Left kidney (tissue), 2 donors: ENCODE data around the gene ZNF232. TPM values are rescaled to one million over a fixed set of nuclear protein-coding genes. Genes with fewer than 3 reads are reported as not detected.
"Not testable (repeated sequence)": the region's sequence is repeated elsewhere in the genome, so short reads cannot be mapped to it uniquely, and the experiment has no call there.

Source experiments
- DNase-seq: peaks from one replicate; pipeline ENCODE4 v3.0.0-alpha.2; 2013
- polyA plus RNA-seq: library from polyadenylated mRNA; unstranded; fragments of 120-200 nt; gene quantifications from one replicate; pipeline ENCODE4 v1.2.1, GENCODE V29; 2013; ENCODE audit not compliant: insufficient read length

Gene ZNF232
- polyA plus RNA-seq, 1 donor: 54.4 TPM

GRCh38 chr17:5099271-5099670 lies 12.4 kb downstream of the ZNF232 start:
- DNase-seq: no peak

- DNase-seq: peak; percentile 79
These were observed 14.4 kb downstream of the ZNF232 start for GRCh38 chr17:5097101-5097834.

DNA sequence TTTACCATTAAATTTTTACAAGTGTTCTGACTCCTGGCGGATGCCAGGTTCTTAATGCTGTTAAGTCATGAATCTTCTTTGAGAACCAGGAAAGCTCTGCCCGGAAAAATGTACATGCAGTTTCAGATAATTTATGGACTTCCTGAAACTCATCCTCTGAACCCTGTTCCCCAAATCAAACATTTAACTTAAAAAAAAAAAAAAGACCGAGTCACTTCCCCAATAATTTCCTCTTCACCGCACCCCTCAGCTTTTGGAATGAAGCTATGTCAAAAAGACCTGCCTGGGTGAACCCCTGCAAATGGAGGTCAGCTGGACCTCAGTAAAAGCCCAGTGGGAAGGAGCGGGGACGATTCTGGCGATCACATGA lies 15.0 kb downstream of the ZNF232 start:
- DNase-seq: no peak

DNA sequence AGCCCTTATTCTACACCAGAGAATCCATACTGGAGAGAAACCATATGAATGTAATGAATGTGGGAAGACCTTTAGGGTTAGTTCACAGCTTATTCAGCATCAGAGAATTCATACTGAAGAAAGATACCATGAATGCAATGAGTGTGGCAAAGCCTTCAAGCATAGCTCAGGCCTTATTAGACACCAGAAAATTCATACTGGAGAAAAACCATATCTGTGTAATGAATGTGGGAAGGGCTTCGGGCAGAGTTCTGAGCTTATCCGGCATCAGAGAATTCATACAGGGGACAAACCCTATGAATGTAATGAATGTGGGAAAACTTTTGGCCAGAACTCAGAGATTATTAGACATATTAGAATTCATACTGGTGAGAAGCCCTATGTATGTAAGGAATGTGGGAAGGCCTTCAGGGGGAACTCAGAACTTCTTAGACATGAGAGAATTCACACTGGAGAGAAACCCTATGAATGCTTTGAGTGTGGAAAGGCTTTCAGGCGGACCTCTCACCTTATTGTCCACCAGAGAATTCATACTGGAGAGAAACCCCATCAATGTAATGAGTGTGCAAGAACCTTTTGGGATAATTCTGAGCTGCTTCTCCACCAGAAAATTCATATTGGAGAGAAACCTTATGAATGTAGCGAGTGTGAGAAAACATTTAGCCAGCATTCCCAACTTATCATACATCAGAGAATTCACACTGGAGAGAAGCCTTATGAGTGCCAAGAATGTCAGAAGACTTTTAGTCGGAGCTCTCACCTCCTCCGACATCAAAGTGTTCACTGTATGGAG lies 19.3 kb downstream of the ZNF232 start:
- no peak for DNase-seq

GRCh38 chr17:5080591-5080990 lies 31.1 kb downstream of the ZNF232 start:
- DNase-seq: no peak

GRCh38 chr17:5078106-5079028 lies 33.3 kb downstream of the ZNF232 start, which contains the start of gene ZFP3:
ZFP3 (plus strand) TSS chr17:5078467; CDS start chr17:5091505, 13,038 bp downstream.
- peak; percentile 85 for DNase-seq

- no peak for DNase-seq
These were observed 33.9 kb downstream of the ZNF232 start for GRCh38 chr17:5077781-5078105.

GRCh38 chr17:5077275-5077674 lies 34.4 kb downstream of the ZNF232 start:
- DNase-seq: not testable (repeated sequence)

DNA sequence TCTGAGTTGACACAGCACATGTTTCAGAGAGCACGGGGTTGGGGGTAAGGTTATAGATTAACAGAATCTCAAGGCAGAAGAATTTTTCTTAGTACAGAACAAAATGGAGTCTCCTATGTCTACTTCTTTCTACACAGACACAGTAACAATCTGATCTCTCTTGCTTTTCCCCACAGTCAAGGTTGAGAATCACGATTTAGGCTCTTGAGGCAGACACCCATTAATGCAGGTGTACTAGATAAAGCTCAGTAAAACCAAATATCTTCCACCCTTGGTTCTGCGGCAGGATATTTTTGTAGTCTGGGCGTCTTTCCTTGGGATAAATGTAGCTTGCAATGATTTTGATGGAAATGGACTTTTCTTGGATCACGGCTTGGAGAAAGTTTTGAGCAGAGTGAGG lies 36.2 kb downstream of the ZNF232 start:
- not testable (repeated sequence) for DNase-seq

DNA sequence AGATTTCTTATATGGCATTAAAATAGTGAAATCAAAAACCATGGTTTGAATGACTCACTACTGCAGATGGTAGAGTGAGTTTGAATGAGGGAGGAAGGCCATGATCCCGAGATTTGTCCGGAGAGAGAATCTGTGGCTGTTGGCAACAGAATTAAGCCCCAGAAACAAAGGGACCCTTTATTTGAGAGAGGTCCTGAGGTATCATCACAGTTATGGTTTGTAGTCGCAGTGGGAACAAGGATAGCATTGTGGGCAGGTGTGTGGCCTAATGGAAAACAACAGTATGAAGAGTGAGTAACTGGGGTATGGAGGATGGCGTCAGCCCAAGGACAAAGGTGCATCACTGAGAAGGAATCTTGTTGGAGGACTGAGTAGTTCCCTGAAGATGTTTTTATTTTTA lies 42.0 kb downstream of the ZNF232 start:
- no peak for DNase-seq

DNA sequence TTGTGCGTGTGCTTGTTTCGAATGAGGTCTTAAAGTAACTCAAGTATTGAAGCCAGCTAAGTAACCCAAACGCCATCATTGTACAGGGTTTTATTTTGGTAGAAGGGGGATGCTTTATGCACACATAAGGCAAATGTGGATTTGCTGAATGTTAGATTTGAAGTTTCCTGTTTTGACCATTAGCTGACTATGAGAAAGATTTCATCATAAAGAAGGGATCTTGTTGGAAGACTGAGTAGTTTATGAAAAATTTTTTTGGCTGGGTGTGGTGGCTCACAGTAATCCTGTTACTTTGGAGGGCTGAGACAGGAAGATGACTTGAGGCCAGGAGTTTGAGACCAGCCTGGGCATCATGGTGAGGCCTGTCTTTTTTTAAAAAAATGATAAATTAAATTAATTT lies 43.4 kb downstream of the ZNF232 start:
- no peak for DNase-seq

GRCh38 chr17:5065227-5065744 lies 46.4 kb downstream of the ZNF232 start:
- DNase-seq: no peak

Other genes with a start within 250 kb of the ZNF232 start
- gene C17orf107, start 212.3 kb downstream of the ZNF232 start, polyA plus RNA-seq: 0.71 TPM
- 1.2 TPM for gene CHRNE, start 208.8 kb downstream of the ZNF232 start, polyA plus RNA-seq
- gene GP1BA, start 179.6 kb downstream of the ZNF232 start, polyA plus RNA-seq: 3.2 TPM
- 65.3 TPM for gene SLC25A11, start 171.8 kb downstream of the ZNF232 start, polyA plus RNA-seq
- 136 TPM for gene RNF167, start 171.6 kb downstream of the ZNF232 start, polyA plus RNA-seq
- gene PFN1, start 163.3 kb downstream of the ZNF232 start, polyA plus RNA-seq: 323 TPM
- gene ENO3, start 160.8 kb downstream of the ZNF232 start, polyA plus RNA-seq: 23.4 TPM
- 87.8 TPM for gene SPAG7, start 144.1 kb downstream of the ZNF232 start, polyA plus RNA-seq
- gene CAMTA2, start 124.2 kb downstream of the ZNF232 start, polyA plus RNA-seq: 31.7 TPM
- gene INCA1, start 114.4 kb downstream of the ZNF232 start, polyA plus RNA-seq: 8.8 TPM
- 83.5 TPM for gene KIF1C, start 113.9 kb downstream of the ZNF232 start, polyA plus RNA-seq
- 0.47 TPM for gene SLC52A1, start 76.5 kb downstream of the ZNF232 start, polyA plus RNA-seq
- gene ZFP3, start 33.4 kb downstream of the ZNF232 start, polyA plus RNA-seq: 19.1 TPM
- 13.8 TPM for gene USP6, start 4.2 kb upstream of the ZNF232 start, polyA plus RNA-seq
- 28.7 TPM for gene ZNF594, start 80.0 kb upstream of the ZNF232 start, polyA plus RNA-seq
- gene SCIMP, start 123.0 kb upstream of the ZNF232 start, polyA plus RNA-seq: 2.0 TPM
- gene RABEP1, start 170.4 kb upstream of the ZNF232 start, polyA plus RNA-seq: 76.8 TPM